ENCODE data around the gene SYT17. TPM values are rescaled to one million over a fixed set of nuclear protein-coding genes. Genes with fewer than 3 reads are reported as not detected.

The SYT17 gene
- total and polyA plus RNA-seq, 2 experiments from 2014 or later = 0.32 to 1.5 TPM

DNA sequence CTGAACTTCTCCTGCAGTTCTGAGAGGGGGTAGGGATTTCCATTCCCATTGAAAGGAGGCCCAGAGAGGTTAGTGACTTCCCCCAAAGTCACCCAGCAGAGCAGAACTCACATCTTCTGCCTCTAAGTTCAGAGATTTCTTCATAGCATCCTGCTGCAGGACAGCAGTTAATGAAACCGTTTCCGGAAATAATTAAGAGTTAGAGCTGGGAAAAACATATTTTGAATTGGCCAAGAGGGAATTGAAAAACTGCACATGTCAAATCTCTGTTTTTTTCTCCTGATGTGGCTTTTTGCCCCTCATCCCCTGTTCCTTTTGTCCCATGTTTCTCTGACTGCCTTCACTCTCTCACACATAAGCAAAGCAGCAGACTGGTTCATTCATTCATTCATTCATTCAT lies 27.6 kb upstream of the SYT17 start:
- Histone ChIP-seq H3K9me3 (ENCODE audit: low read depth) (no peaks in the 10 kb centered on the region), H3K4me3 (no peak overlapping the region), H3K4me1 (ENCODE audit: low read depth) (no peaks in the 10 kb centered on the region), H3K27ac (no peak overlapping the region), H3K36me3 (no peaks in the 10 kb centered on the region), H3K27me3 (no peaks in the 10 kb centered on the region)
- TF ChIP-seq, protein P1, sequence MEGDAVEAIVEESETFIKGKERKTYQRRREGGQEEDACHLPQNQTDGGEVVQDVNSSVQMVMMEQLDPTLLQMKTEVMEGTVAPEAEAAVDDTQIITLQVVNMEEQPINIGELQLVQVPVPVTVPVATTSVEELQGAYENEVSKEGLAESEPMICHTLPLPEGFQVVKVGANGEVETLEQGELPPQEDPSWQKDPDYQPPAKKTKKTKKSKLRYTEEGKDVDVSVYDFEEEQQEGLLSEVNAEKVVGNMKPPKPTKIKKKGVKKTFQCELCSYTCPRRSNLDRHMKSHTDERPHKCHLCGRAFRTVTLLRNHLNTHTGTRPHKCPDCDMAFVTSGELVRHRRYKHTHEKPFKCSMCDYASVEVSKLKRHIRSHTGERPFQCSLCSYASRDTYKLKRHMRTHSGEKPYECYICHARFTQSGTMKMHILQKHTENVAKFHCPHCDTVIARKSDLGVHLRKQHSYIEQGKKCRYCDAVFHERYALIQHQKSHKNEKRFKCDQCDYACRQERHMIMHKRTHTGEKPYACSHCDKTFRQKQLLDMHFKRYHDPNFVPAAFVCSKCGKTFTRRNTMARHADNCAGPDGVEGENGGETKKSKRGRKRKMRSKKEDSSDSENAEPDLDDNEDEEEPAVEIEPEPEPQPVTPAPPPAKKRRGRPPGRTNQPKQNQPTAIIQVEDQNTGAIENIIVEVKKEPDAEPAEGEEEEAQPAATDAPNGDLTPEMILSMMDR (IDR thresholded peaks at IDR 0.05; ENCODE audit: low read depth, low read length) = no peak
- DNase-seq (ENCODE audit: low read depth in 1 of 2, low spot score in 1 of 2) = no peak

DNA sequence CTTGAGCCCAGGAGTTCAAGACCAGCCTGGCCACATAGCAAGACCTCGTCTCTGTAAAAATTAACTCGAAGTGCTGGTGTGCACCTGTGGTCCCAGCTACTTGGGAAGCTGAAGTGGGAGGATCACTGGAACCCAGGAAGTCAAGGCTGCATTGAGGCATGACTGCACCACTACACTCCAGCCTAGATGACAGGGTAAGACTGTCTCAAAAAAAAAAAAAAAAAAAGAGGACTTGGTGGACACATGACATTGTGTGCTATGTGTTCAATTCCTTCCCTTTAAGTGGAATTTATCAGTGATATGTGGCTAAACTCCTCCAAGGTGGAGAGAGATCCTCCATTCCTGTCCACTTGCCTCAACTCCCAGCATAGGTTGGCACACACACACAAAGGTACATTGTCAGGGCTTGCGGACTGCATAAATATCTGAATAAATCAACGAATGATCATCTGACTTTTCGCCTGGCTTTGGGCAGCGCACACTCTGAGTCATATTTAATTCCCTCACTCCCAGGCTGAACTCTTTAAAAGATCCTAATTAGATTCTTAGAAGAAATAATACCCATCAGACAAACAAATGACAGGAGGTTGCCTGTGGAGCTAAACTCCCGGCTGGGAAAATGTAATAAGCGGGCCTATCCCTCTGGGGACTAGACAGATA lies 25.0 kb upstream of the SYT17 start:
- no peaks in the 10 kb centered on the region for H3K9me3 ChIP-seq (ENCODE audit: low read depth)
- no peak overlapping the region for H3K4me3 ChIP-seq
- H3K4me1 ChIP-seq (ENCODE audit: low read depth) = no peaks in the 10 kb centered on the region
- H3K36me3 ChIP-seq = no peaks in the 10 kb centered on the region
- TF ChIP-seq, protein P1 (IDR thresholded peaks at IDR 0.05; ENCODE audit: low read depth, low read length) = no peak
- DNase-seq (ENCODE audit: low read depth in 1 of 2, low spot score in 1 of 2) = no peak
- H3K27ac ChIP-seq = no peak overlapping the region
- H3K27me3 ChIP-seq = no peaks in the 10 kb centered on the region

DNA sequence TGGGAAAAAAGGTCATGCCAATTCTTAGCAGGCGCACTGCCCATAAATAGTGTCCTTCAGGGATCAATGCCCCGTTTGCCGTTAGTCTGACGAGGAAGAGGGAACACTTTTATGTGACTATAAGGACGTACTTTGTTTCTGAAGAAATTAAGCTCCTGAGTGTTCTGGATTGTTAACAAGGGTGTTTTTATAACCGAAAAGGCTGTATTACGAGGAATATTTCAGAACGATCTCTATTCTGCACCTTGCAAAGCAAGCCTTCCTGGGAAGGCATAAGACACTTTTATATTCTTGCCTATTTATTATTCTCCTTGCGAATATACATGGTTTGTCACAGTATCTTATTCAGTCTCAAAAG lies 24.5 kb upstream of the SYT17 start:
- TF ChIP-seq, protein P1 (IDR thresholded peaks at IDR 0.05; ENCODE audit: low read depth, low read length) = no peak
- no peak overlapping the region for H3K4me3 ChIP-seq
- no peaks in the 10 kb centered on the region for H3K9me3 ChIP-seq (ENCODE audit: low read depth)
- no peaks in the 10 kb centered on the region for H3K4me1 ChIP-seq (ENCODE audit: low read depth)
- no peaks in the 10 kb centered on the region for H3K27me3 ChIP-seq
- no peak overlapping the region for H3K27ac ChIP-seq
- DNase-seq (ENCODE audit: low read depth in 1 of 2, low spot score in 1 of 2) = no peak
- no peaks in the 10 kb centered on the region for H3K36me3 ChIP-seq

DNA sequence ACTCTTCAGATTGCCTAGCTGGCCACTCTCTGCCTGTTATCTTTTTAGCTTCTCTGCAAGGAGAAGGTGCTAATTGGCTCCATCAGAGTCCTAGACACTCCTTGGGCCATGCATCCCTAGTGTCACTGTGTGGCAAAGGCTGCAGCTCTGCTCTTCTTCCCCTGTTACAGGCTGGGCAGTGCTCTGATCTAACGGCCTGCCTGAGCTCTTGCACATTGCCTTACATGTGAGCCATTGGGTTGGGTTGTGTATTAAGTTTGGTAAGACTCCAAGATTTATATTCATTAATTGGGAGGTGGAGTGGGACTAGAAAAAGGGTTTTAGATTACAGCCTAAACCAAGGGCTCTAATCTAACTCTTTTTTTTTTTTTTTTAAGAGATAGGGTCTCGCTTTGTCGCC lies 23.0 kb upstream of the SYT17 start:
- H3K27me3 ChIP-seq = no peaks in the 10 kb centered on the region
- DNase-seq (ENCODE audit: low read depth in 1 of 2, low spot score in 1 of 2) = no peak
- H3K4me1 ChIP-seq (ENCODE audit: low read depth) = no peaks in the 10 kb centered on the region
- H3K27ac ChIP-seq = no peak overlapping the region
- H3K36me3 ChIP-seq = no peaks in the 10 kb centered on the region
- TF ChIP-seq, protein P1 (IDR thresholded peaks at IDR 0.05; ENCODE audit: low read depth, low read length) = no peak
- H3K9me3 ChIP-seq (ENCODE audit: low read depth) = no peaks in the 10 kb centered on the region
- H3K4me3 ChIP-seq = no peak overlapping the region

DNA sequence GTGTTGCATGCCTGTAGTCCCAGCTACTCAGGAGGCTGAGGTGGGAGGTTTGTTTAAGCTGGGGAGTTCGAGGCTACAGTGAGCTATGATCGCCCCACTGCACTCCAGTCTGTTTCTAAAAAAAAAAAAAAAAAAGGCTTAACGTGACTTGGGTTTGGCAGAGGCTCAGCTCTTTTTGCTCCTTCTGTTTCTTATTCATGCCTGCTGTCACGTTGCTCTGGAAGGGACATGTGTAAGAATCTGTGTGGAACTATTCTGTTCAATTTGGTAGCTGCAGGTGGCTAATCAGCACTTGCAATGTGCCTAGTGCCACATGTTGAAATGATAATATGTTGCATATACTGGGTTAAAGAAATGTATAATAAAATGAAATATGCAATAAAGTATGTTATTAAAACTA lies 20.9 kb upstream of the SYT17 start:
- Histone ChIP-seq H3K27me3 (no peaks in the 10 kb centered on the region), H3K9me3 (ENCODE audit: low read depth) (no peaks in the 10 kb centered on the region), H3K4me3 (no peak overlapping the region), H3K4me1 (ENCODE audit: low read depth) (no peaks in the 10 kb centered on the region), H3K27ac (no peak overlapping the region), H3K36me3 (no peaks in the 10 kb centered on the region)
- no peak for DNase-seq (ENCODE audit: low read depth in 1 of 2, low spot score in 1 of 2)
- TF ChIP-seq, protein P1 (IDR thresholded peaks at IDR 0.05; ENCODE audit: low read depth, low read length) = no peak

All from cardiac muscle cell (in vitro differentiated cells and primary cell).